ENCODE results near the gene FAM120B.

FAM120B gene

DNA sequence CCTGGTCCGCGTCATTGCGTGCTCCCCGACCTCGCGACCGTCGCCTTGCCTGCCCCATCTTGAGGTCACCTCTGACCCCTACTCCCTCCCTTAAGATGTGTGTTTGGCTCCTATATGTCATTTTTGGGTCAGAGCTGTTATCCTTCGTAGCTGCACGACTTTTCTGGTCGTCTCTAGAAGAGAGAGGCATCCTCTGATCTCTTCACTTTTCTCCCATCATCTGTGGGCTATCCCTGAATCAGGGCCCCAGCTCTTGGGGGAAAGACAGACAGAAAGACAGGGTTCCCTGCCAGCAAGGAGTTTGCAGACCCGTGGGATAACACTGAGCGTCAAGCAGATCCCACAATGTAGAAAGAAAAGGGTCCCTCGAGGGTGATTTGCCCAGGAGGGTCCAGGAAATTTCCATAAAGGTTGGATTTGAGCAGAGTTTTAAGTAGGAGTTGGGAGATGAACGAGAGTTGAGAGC is 555 bp downstream of the FAM120B start:
- POLR2A ChIA-PET, result no interaction called here
- peak overlapping the region; percentile 99 for H3K4me3 ChIP-seq (ENCODE audit: low read depth, low read length)
- CTCF ChIA-PET, result interaction anchor here (1.1 to 1.6 kb wide), 2 partner anchors 100 to 475 kb away, joined by 3 to 4 read pairs; no protein-coding TSS in a partner anchor
- TF ChIP-seq, protein P1, sequence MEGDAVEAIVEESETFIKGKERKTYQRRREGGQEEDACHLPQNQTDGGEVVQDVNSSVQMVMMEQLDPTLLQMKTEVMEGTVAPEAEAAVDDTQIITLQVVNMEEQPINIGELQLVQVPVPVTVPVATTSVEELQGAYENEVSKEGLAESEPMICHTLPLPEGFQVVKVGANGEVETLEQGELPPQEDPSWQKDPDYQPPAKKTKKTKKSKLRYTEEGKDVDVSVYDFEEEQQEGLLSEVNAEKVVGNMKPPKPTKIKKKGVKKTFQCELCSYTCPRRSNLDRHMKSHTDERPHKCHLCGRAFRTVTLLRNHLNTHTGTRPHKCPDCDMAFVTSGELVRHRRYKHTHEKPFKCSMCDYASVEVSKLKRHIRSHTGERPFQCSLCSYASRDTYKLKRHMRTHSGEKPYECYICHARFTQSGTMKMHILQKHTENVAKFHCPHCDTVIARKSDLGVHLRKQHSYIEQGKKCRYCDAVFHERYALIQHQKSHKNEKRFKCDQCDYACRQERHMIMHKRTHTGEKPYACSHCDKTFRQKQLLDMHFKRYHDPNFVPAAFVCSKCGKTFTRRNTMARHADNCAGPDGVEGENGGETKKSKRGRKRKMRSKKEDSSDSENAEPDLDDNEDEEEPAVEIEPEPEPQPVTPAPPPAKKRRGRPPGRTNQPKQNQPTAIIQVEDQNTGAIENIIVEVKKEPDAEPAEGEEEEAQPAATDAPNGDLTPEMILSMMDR (IDR thresholded peaks at IDR 0.05; ENCODE audit: insufficient read depth, low read length, missing control alignments), result no peak
- DNase-seq (ENCODE audit: low read depth, low spot score), result no peak

GRCh38 chr6:170308761-170309160 is 2.2 kb downstream of the FAM120B start:
- DNase-seq (ENCODE audit: low read depth, low spot score), result no peak
- CTCF ChIA-PET, result interaction anchor here (1.5 to 2.0 kb wide), 4 partner anchors 9 to 477 kb away, joined by 4 to 7 read pairs (median 4); partner anchors contain the start of gene DLL1
- TF ChIP-seq, protein P1 (IDR thresholded peaks at IDR 0.05; ENCODE audit: insufficient read depth, low read length, missing control alignments), result no peak
- no peak overlapping the region for H3K4me3 ChIP-seq (ENCODE audit: low read depth, low read length)
- POLR2A ChIA-PET, result no interaction called here

GRCh38 chr6:170311696-170312095 is 5.1 kb downstream of the FAM120B start:
- ChIA-PET POLR2A (no interaction called here), CTCF (interaction anchor here (1.1 to 2.8 kb wide), 2 partner anchors 62 to 206 kb away, joined by 3 to 9 read pairs; no protein-coding TSS in a partner anchor)
- DNase-seq (ENCODE audit: low read depth, low spot score), result no peak
- no peak overlapping the region for H3K4me3 ChIP-seq (ENCODE audit: low read depth, low read length)
- TF ChIP-seq, protein P1 (IDR thresholded peaks at IDR 0.05; ENCODE audit: insufficient read depth, low read length, missing control alignments), result no peak

DNA sequence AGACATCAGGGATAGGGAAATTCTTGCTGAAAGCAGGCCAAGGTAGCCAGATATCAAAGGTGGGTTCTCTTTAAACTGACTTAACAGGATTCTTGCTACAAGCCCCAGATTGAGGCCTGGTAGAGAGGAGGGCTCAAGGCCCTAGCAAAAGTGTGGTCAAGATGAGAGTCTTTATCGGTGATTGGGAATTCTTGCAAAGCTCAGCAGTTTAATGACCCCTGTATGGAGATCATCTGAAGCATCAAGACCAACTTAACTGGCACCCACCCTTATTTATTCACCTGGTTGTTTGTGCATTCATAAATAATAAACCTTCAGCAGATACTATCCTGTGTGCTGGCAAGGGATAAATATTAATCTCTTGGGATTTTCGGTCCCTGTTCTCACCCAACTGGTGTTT is 6.3 kb downstream of the FAM120B start:
- no peak for DNase-seq (ENCODE audit: low read depth, low spot score)
- H3K4me3 ChIP-seq (ENCODE audit: low read depth, low read length), result no peak overlapping the region
- TF ChIP-seq, protein P1 (IDR thresholded peaks at IDR 0.05; ENCODE audit: insufficient read depth, low read length, missing control alignments), result no peak
- CTCF ChIA-PET, result interaction anchor here (2.8 kb wide), 1 partner anchor 204 kb away, joined by 9 read pairs; no protein-coding TSS in a partner anchor
- POLR2A ChIA-PET, result no interaction called here

GRCh38 chr6:170313716-170314295 is 7.2 kb downstream of the FAM120B start:
- TF ChIP-seq, protein P1 (IDR thresholded peaks at IDR 0.05; ENCODE audit: insufficient read depth, low read length, missing control alignments), result no peak
- ChIA-PET CTCF (interaction anchor here (2.8 kb wide), 1 partner anchor 203 kb away, joined by 9 read pairs; no protein-coding TSS in a partner anchor), POLR2A (no interaction called here)
- no peak overlapping the region for H3K4me3 ChIP-seq (ENCODE audit: low read depth, low read length)
- no peak for DNase-seq (ENCODE audit: low read depth, low spot score)

DNA sequence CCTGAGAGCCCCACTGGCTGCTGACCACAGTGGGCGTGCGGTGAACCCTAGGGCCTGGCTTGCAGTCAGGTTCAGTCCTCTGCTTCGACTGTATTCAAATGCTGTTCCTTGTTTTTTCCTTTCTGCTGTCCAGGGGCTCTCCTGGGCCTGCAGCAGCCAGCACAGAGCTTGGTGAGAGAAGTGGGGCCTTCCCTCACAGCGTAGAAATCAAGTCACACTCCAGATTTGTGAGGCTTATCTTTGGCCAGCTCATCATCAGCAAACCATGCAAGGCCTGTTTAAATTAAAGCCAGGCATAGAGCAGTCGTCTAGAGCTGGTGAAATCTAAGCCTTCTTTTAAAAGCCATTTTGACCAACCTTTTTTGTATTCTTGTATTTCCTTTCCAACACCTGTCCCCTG is 8.4 kb downstream of the FAM120B start:
- DNase-seq (ENCODE audit: low read depth, low spot score), result no peak
- CTCF ChIA-PET, result no interaction called here
- H3K4me3 ChIP-seq (ENCODE audit: low read depth, low read length), result no peak overlapping the region
- TF ChIP-seq, protein P1 (IDR thresholded peaks at IDR 0.05; ENCODE audit: insufficient read depth, low read length, missing control alignments), result no peak
- POLR2A ChIA-PET, result no interaction called here
